PFSK-1 (cell line): ENCODE measurements around the gene ATG3.

Experiments
- SIN3A ChIP-seq: IDR thresholded peaks from 2 replicates; pipeline ENCODE4 v1.6.1; 2012; ENCODE audit warnings: mild to moderate bottlenecking, low read length, moderate library complexity, borderline replicate concordance; ENCODE audit not compliant: insufficient read depth
- TF ChIP-seq, protein P1 (sequence below), 2 experiments: IDR thresholded peaks; 2 replicates each; pipeline versions ENCODE4 v1.6.1 to v1.8.0; 2011 to 2012; ENCODE audit warnings: low read depth in 2 of 2, low read length in 2 of 2, control low read depth in 1 of 2, inconsistent platforms in 1 of 2, mild to moderate bottlenecking in 1 of 2, moderate library complexity in 1 of 2; ENCODE audit not compliant: insufficient read depth in 1 of 2

- TF ChIP-seq SIN3A, result no peak
- TF ChIP-seq, protein P1, sequence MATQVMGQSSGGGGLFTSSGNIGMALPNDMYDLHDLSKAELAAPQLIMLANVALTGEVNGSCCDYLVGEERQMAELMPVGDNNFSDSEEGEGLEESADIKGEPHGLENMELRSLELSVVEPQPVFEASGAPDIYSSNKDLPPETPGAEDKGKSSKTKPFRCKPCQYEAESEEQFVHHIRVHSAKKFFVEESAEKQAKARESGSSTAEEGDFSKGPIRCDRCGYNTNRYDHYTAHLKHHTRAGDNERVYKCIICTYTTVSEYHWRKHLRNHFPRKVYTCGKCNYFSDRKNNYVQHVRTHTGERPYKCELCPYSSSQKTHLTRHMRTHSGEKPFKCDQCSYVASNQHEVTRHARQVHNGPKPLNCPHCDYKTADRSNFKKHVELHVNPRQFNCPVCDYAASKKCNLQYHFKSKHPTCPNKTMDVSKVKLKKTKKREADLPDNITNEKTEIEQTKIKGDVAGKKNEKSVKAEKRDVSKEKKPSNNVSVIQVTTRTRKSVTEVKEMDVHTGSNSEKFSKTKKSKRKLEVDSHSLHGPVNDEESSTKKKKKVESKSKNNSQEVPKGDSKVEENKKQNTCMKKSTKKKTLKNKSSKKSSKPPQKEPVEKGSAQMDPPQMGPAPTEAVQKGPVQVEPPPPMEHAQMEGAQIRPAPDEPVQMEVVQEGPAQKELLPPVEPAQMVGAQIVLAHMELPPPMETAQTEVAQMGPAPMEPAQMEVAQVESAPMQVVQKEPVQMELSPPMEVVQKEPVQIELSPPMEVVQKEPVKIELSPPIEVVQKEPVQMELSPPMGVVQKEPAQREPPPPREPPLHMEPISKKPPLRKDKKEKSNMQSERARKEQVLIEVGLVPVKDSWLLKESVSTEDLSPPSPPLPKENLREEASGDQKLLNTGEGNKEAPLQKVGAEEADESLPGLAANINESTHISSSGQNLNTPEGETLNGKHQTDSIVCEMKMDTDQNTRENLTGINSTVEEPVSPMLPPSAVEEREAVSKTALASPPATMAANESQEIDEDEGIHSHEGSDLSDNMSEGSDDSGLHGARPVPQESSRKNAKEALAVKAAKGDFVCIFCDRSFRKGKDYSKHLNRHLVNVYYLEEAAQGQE (IDR thresholded peaks at IDR 0.05; ENCODE audit: insufficient read depth in 1 of 2, low read depth in 2 of 2, low read length in 2 of 2), result no peak
These were observed 3.8 kb downstream of the ATG3 start for GRCh38 chr3:112557976-112558375.
